CD4-positive, alpha-beta T cell treated with Interleukin-1 beta for 1 hour (primary cell): Measurements from ENCODE around the gene HBA2.
"Not testable (repeated sequence)": the region's sequence is repeated elsewhere in the genome, so short reads cannot be mapped to it uniquely, and the experiment has no call there.

Experiments
- DNase-seq, 2 donors: peaks; one replicate each; pipeline ENCODE4 v3.0.0-alpha.2; 2020 to 2022

Gene HBA2

GRCh38 chr16:204046-204445, 31.4 kb downstream of the HBA2 start:
- DNase-seq, result not testable (repeated sequence)

DNA sequence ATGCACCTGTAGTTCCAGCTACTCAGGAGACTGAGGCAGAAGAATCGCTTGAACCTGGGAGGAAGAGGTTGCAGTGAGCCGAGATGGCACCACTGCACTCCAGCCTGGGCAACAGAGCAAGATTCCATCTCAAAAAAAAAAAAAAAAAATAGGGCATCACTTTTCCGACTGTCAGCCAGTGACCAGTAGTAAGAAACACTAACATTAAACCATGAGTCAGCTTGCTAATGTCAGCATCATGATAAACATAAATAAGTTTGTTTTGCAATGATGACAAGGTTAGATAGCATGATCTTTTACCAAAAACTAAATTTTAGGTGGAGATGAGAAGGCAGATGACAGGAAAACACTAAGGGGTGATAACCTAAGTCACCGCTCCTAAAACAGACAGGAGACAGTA, 36.7 kb downstream of the HBA2 start:
- DNase-seq, result not testable (repeated sequence)

DNA sequence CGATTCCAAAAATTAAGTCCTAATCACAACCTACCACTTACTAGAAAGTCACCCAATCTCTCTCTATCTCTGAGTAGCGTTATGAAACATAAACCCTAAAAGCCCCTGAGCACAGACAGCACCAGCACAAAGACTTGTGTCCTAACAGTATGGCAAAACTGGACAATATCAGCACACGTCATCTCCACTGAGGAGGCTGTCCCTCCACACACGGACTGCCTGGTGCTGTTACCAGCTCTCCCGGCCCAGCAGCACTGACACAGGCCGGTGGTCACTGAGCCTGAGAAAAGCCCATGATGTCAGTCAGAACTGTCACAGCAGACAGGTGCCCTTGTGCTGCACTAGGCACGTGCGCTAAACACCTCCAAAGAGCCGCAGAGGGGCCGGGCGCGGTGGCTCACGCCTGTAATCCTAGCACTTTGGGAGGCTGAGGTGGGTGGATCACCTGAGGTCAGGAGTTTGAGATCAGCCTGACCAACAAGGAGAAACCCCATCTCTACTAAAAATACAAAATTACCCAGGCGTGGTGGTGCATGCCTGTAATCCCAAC, 39.0 kb downstream of the HBA2 start:
- not testable (repeated sequence) for DNase-seq

DNA sequence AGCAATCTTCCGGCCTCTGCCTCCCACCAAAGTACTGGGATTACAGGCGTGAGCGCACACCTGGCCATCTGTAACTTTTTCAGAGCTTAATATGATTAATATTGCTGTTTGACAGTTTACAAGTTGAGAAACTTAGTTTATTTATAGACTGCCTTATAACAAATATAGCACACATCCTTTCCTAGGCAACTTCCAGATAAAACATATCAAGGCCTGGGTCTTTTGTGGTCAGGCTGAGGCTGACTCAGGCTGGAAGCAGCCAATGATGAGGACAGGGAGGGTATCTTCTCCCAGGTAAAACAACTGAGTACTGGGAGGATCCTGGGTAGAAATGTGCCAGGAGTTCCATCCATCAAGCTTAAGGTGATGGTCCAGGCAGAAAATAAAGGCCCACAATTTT, 40.3 kb downstream of the HBA2 start:
- DNase-seq, result no peak

- DNase-seq, result no peak
These were observed 47.3 kb downstream of the HBA2 start for GRCh38 chr16:220021-220420.
